NCI-H510A (cell line): Measurements from ENCODE around the gene ELOVL1.

ENCODE experiments used
- DNase-seq: peaks from one replicate; lab custom pipeline; 2025; lab: John Stamatoyannopoulos, UW

The ELOVL1 gene

DNA sequence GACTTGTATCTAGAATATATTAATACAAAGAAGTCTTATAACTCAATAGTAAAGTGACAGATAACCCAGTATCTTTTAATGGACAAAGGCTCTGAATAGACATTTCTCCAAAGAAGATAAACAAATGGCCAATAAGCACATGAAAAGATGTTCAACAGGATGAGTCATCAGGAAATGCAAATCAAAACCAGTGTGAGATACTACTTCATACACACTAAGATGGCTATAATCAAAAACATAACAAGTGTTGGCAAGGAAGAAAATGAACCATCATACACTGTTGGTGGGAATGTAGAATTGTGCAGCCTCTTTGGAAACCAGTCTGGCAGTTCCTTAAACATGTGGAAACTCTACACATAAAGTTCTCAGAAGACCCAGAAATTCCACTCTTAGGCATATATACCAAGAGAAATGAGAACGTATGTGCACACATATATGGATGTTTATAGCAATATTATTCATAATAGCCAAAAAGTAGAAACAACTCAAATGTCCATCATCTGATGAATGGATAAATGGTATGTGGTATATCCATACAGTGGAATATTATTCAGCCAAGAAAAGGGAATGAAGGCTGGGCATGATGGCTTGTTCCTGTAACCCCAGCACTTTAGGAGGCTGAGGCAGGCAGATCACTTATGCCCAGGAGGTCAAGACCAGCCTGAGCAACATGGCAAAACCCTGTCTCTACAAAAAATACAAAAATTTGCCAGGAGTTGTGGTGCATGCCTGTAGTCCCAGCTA lies 40.1 kb downstream of the ELOVL1 start:
- no peak for DNase-seq

DNA sequence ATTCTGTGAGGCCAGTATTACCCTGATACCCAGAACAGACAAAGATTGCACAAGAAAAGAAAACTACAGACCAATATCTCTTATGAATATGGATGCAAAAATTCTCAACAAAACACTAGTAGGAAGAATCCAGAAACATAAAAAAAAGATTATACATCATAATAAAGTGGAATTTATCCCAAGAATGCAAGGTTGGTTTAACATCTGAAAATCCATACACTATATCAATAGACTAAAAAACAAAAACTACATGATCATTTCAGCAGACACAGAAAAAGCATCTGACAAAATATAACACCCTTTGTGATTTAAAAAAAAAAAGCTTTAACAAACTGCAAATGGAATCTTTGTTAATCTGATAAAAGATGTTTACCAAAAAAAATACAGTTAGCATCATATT lies 42.4 kb downstream of the ELOVL1 start:
- DNase-seq: no peak

DNA sequence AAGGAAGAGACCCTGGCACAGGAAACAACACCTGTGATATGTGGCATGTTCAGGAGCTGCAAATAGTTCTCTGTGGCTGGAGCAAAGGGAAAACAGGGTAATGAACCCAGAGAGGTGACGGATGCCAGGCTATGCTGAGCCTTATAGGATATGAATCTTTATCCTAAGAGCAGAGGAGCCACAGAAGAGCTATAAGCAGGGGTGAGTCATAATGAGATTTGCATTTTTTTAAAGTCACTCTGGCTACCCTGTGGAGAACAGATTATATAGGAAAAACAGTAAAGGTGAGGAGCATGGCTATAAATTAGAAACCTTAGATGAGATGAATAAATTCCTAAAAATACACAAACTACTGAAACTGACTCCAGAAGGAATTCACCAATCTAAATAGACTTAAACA lies 43.0 kb downstream of the ELOVL1 start:
- no peak for DNase-seq

DNA sequence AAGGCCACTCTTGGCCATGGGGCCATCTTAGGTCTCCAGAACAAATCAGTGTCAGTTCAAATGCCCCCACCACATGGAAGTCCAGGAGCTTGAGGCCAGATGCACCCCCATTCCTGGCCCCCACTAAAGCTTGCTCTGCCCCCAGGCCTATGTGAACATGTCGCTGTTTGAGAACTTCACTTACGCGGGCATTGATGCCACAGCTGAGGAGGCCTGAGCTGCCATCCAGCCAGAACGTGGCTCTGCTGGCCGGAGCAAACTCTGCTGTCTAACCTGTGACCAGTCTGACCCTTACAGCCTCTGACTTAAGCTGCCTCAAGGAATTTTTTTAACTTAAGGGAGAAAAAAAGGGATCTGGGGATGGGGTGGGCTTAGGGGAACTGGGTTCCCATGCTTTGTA lies 45.3 kb downstream of the ELOVL1 start:
- DNase-seq: no peak

DNA sequence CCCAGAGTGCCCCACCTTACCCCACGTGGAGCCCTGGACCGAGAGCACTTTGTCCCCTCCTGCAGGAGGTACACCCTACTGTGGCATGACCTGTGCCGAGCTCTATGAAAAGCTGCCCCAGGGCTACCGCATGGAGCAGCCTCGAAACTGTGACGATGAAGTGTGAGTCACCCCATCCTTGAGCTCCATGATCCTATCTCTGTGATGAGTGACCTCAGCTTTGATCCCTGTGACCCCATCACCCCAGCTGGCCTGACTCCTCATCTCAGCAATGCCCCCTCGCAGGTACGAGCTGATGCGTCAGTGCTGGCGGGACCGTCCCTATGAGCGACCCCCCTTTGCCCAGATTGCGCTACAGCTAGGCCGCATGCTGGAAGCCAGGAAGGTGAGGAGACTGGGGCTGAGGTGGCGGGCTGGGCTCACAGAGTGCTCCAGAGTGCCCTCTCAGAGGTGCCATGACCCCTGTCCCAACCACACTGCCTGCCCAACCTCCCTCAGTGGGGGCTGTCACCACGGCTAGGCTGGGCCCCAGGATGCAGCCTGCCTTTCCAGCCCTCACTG lies 46.4 kb downstream of the ELOVL1 start:
- no peak for DNase-seq

DNA sequence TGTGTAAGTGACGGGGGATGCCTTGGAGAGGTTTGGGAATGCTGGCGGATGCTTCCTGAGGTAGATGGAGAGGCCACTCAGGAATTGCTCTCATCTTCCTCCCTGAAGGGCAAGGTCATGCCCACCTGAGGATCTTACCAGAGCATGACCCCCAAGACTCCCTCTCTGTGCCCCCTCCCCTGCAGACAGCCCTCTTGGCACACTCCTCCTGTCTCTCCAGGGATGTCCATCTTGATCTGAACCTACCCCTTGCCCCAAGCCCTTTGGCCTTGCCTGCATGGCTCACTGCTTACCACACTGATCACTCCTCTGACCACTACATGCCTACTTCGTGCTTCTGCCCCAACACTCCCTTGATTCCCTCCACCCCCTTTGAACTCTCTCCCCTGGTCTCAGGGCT lies 48.0 kb downstream of the ELOVL1 start:
- DNase-seq: no peak

DNA sequence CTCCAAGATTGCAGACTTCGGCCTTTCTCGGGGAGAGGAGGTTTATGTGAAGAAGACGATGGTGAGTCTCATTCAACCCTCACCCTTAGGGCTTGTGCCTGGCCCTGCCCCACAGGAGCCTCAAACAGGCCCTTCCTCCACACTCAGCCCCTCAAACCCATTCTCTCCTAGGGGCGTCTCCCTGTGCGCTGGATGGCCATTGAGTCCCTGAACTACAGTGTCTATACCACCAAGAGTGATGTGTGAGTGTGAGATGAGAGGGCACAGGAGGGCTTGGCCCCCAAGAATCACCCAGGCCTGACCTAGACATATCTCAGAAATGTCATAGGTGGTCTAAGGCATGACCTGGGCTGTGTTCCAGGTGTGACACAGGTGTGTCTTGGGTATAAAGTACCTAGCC lies 48.5 kb downstream of the ELOVL1 start:
- no peak for DNase-seq

DNA sequence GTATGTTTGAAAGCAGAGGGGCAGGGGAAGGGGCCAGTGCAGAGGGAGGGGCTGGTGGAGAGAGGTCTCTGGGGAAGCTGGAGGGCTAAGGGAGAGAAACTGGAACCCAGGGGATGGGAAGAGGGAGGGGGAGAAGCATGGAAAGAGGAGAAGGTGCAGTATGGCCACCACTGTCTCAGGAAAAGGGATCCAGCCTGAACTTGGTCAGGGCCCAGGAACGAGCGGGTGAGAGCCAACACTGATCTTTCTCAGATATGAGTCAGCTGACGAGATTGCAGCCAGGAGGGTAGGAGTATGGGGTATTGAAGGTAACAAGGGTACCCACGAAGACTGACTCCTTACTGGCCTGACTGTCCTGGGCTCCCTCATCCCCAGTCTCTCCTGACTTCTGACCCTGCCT lies 49.0 kb downstream of the ELOVL1 start:
- DNase-seq: no peak

DNA sequence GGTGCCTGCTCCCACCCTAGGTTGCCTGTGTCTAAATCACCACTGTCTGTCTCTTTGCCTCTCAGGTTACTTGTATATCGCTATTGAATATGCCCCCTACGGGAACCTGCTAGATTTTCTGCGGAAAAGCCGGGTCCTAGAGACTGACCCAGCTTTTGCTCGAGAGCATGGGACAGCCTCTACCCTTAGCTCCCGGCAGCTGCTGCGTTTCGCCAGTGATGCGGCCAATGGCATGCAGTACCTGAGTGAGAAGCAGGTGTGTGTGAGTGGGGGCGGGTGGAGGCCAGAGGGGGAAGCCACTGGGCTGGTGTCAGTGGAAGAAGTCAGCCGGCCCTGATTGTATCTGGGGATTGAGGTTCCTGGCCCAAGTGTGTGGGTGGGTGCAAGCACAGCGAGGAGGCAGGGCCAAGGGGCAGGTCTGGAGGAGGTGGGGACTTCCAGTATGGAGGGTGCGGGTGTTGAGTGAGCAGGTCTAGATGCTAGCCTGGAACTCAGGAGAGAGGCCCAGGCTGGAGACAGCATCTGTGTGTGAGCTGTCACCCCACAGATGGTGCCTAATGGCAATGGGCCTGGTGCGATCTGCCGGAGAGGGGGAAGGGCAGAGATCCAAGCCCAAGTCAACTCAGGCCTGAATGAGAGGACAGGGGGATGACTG lies 49.9 kb downstream of the ELOVL1 start:
- peak; percentile 42 for DNase-seq

DNA sequence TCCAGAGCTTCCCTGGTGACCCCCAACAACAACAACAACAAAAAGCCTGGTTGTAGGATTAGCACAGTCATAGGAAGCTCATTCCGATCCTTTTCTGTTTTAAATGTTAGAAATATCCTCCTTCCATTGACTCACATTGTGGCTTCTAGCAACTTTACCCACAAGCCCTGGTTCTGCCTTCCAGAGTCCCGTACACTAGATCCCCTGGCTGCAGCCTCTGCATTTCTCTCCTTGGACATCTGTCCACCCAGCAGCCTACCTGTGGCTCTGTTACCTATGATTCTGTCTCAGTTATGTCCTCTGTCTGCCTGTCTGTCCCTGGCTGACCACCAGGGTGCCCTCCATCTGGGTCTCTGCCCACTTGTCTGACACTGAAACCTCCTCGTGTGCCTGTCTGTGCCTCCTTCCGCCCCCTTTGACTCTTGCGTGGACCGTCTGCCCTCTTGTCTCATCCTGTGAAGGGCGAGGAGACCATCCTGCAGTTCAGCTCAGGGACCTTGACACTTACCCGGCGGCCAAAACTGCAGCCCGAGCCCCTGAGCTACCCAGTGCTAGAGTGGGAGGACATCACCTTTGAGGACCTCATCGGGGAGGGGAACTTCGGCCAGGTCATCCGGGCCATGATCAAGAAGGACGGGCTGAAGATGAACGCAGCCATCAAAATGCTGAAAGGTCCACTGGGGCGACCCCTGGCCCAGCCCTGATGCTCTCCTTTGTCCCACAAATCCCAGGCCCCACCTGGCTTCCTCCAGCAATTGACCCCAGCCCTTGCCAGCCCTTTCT lies 50.9 kb downstream of the ELOVL1 start:
- DNase-seq: no peak

DNA sequence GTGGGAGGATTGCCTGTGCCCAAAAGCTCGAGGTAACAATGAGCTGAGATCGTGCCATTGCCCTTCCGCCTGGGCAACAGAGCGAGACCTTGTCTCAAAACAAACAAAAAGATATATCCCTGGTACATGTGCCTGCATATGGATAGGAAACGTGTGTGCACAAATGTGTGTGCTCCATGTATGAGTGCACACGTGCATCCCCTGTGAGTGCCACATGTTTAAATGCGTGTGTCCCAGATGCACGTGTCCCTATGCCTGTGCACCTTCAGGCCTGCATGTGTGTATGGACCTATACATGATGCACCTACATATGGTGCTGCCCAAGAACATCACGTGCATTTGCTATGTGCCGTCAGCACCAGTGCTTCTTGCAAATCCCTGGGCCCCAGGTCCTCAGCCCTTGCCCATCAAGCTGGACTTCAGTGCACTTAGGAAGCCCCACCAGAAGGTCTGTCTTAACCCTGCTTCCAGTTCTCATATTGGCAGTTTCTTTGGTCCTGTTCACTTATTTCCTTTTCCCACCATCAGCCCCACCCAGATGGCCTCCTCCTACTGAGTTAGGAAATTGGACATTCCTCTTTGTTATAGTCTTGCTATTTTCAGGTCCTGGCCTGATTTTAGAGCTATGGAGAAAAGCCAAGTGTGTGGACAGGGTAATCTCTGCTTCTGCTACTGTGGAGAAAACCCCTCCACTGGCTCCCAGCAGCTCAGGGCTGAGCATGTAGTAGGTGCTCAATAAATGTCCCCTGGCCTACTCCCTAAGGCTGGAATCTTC lies 51.7 kb downstream of the ELOVL1 start:
- DNase-seq: no peak

DNA sequence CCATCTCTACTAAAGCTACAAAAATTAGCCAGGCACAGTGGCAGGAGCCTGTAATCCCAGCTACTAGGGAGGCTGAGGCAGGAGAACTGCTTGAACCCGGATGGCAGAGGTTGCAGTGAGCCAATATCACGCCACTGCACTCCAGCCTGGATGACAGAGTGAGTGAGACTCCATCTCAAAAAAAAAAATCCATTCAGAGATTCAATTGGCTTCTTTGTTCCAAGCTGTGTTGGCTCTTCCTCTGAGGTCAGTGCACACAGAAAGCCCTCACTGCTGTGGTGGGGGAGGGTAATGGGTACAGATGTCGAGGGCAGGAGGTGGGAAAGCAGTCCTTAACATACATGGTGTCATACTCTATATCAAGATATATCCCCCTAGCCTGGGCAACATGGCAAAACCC lies 52.3 kb downstream of the ELOVL1 start:
- no peak for DNase-seq

DNA sequence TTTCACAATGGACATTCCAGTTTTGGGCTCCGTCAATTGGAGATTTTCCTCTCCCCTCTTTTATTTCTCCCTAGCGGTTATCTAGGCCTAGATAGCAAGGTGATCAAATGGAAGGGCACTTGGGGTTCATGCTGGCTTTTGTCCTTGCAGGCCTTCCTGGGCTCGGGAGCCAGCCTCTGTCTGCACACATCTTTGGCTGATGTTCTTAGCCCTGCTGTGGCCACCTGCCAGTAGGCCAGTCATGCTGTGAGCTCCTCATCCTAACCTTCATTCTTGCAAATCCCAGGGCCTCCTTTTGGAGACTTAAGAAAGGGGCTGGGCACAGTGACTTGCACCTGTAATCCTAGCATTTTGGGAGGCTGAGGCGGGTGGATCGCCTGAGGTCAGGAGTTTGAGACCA lies 53.6 kb downstream of the ELOVL1 start:
- no peak for DNase-seq

DNA sequence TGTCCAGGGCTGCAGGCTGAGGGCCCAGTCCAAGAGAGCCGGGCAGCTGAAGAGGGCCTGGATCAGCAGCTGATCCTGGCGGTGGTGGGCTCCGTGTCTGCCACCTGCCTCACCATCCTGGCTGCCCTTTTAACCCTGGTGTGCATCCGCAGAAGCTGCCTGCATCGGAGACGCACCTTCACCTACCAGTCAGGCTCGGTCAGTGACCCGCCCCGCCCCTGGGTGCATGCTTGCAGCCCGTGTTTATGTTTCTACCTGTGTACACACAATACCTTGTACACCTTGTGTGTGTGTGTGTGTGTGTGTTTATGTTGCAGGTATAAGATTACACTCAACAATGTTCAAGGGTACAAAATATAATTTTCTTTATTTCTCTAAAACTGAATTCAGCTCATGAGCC lies 54.0 kb downstream of the ELOVL1 start:
- no peak for DNase-seq
